ENCODE results near the gene CEP126.
A peak's percentile ranks its signal among the peaks of the same experiment; 100 is the strongest.

The CEP126 gene

GRCh38 chr11:101914738-101915426 is at the start of gene CEP126:
Gene CEP126 (plus strand): TSS chr11:101915010. CDS start chr11:101915285, 275 bp downstream.
- FAIRE-seq = peak; percentile 66

GRCh38 chr11:101866619-101867491 is 48.0 kb upstream of the CEP126 start:
- no peak for FAIRE-seq

- FAIRE-seq = no peak
Observed at GRCh38 chr11:101867951-101868350, 46.9 kb upstream of the CEP126 start.

GRCh38 chr11:101870510-101870909 is 44.3 kb upstream of the CEP126 start:
- no peak for FAIRE-seq

- no peak for FAIRE-seq
Observed at GRCh38 chr11:101872171-101872882, 42.5 kb upstream of the CEP126 start.

GRCh38 chr11:101880222-101880621 is 34.6 kb upstream of the CEP126 start:
- FAIRE-seq = no peak

GRCh38 chr11:101881586-101881985 is 33.2 kb upstream of the CEP126 start:
- no peak for FAIRE-seq

GRCh38 chr11:101885631-101886030 is 29.2 kb upstream of the CEP126 start:
- FAIRE-seq = no peak

GRCh38 chr11:101889767-101890166 is 25.0 kb upstream of the CEP126 start:
- no peak for FAIRE-seq

GRCh38 chr11:101894505-101894904 is 20.3 kb upstream of the CEP126 start:
- FAIRE-seq = no peak

- no peak for FAIRE-seq
Observed at GRCh38 chr11:101907815-101908214, 7.0 kb upstream of the CEP126 start.

- no peak for FAIRE-seq
Observed at GRCh38 chr11:101909087-101909486, 5.7 kb upstream of the CEP126 start.

GRCh38 chr11:101912823-101913284 is 2.0 kb upstream of the CEP126 start:
- no peak for FAIRE-seq

- FAIRE-seq = no peak
Observed at GRCh38 chr11:101913656-101914055, 1.2 kb upstream of the CEP126 start.

GRCh38 chr11:101914341-101914737 is 471 bp upstream of the CEP126 start:
- no peak for FAIRE-seq

- no peak for FAIRE-seq
Observed at GRCh38 chr11:101915791-101916291, 1.0 kb downstream of the CEP126 start.

- FAIRE-seq = no peak
Observed at GRCh38 chr11:101916422-101916821, 1.6 kb downstream of the CEP126 start, which contains the start of gene ANGPTL5. Gene ANGPTL5 (minus strand): TSS chr11:101916522. CDS start chr11:101907909, 8,613 bp downstream.

GRCh38 chr11:101917226-101917625 is 2.4 kb downstream of the CEP126 start:
- FAIRE-seq = no peak

- FAIRE-seq = no peak
Observed at GRCh38 chr11:101920992-101921391, 6.2 kb downstream of the CEP126 start.

- no peak for FAIRE-seq
Observed at GRCh38 chr11:101923554-101923953, 8.7 kb downstream of the CEP126 start.

- FAIRE-seq = no peak
Observed at GRCh38 chr11:101929294-101929915, 14.6 kb downstream of the CEP126 start.

- no peak for FAIRE-seq
Observed at GRCh38 chr11:101931692-101932091, 16.9 kb downstream of the CEP126 start.
